GM23338 (cell line): ENCODE results near the gene EIF4G3. TPM values are rescaled to one million over a fixed set of nuclear protein-coding genes. Genes with fewer than 3 reads are reported as not detected.
"Not testable (repeated sequence)": the region's sequence is repeated elsewhere in the genome, so short reads cannot be mapped to it uniquely, and the experiment has no call there.

ENCODE experiments used
- ATAC-seq: fragments of 200-7000 bp; cut with Tn5 transposase; 3 replicates; pipeline ENCODE4 v1.9.1; 2020
- DNase-seq: peaks from one replicate; pipeline ENCODE4 v3.0.0-alpha.2; 2015; ENCODE audit warnings: low spot score
- H2AFZ ChIP-seq: fragments of 200-600 bp; sonication (generic); 2 replicates; pipeline ENCODE4 v1.8.0; 2016; ENCODE audit warnings: antibody characterized with exemption, mild to moderate bottlenecking, moderate library complexity
- H3F3A ChIP-seq: fragments of 200-600 bp; sonication (generic); replicated peaks from 2 replicates; pipeline ENCODE4 v1.8.0; 2017; ENCODE audit warnings: antibody characterized with exemption, mixed run types, low read depth
- H3K27ac ChIP-seq: fragments of 200-600 bp; sonication (generic); 2 replicates; pipeline ENCODE4 v1.6.1; 2016; ENCODE audit warnings: low read depth
- H3K27me3 ChIP-seq: fragments of 200-600 bp; sonication (generic); 2 replicates; pipeline ENCODE4 v1.8.0; 2016; ENCODE audit warnings: mild to moderate bottlenecking, mixed run types, moderate library complexity; ENCODE audit not compliant: insufficient read depth
- H3K36me3 ChIP-seq: fragments of 200-600 bp; sonication (generic); 2 replicates; pipeline ENCODE4 v1.8.0; 2016; ENCODE audit warnings: mild to moderate bottlenecking; ENCODE audit not compliant: insufficient read depth
- H3K4me1 ChIP-seq: fragments of 200-600 bp; sonication (generic); 2 replicates; pipeline ENCODE4 v1.8.0; 2016; ENCODE audit warnings: mild to moderate bottlenecking, moderate library complexity; ENCODE audit not compliant: insufficient read depth
- H3K4me2 ChIP-seq: fragments of 200-600 bp; sonication (generic); 2 replicates; pipeline ENCODE4 v1.7.1; 2017; ENCODE audit warnings: mixed run types
- H3K4me3 ChIP-seq: fragments of 200-600 bp; sonication (generic); 2 replicates; pipeline ENCODE4 v1.6.1; 2016; ENCODE audit warnings: mixed run types
- H3K79me2 ChIP-seq: fragments of 200-600 bp; sonication (generic); replicated peaks from 2 replicates; pipeline ENCODE4 v1.8.0; 2017; ENCODE audit warnings: mild to moderate bottlenecking; ENCODE audit not compliant: insufficient read depth
- H3K9me2 ChIP-seq: fragments of 200-600 bp; sonication (generic); 2 replicates; pipeline ENCODE4 v1.8.0; 2017; ENCODE audit not compliant: insufficient read depth
- H4K20me1 ChIP-seq: fragments of 200-600 bp; sonication (generic); replicated peaks from 2 replicates; pipeline ENCODE4 v1.8.0; 2017; ENCODE audit warnings: mild to moderate bottlenecking; ENCODE audit not compliant: insufficient read depth
- H3K27ac Mint-ChIP-seq: 2 replicates; pipeline ENCODE4 v1.8.0; 2020; ENCODE audit warnings: inconsistent platforms, mild to moderate bottlenecking, moderate library complexity, mixed read lengths
- H3K27me3 Mint-ChIP-seq: 3 replicates; pipeline ENCODE4 v1.8.0; 2022; ENCODE audit warnings: low read depth, mild to moderate bottlenecking, moderate library complexity, mixed read lengths, inconsistent platforms; ENCODE audit not compliant: insufficient read depth, poor library complexity
- H3K36me3 Mint-ChIP-seq: 3 replicates; pipeline ENCODE4 v1.8.0; 2021; ENCODE audit warnings: low read depth, mild to moderate bottlenecking, inconsistent platforms, moderate library complexity, mixed read lengths
- H3K4me1 Mint-ChIP-seq: 3 replicates; pipeline ENCODE4 v1.8.0; 2020; ENCODE audit warnings: mild to moderate bottlenecking, inconsistent platforms, mixed read lengths
- H3K4me3 Mint-ChIP-seq: 3 replicates; pipeline ENCODE4 v1.8.0; 2021; ENCODE audit warnings: moderate library complexity, mild to moderate bottlenecking, inconsistent platforms, mixed read lengths
- H3K9me3 Mint-ChIP-seq: 3 replicates; pipeline ENCODE4 v1.8.0; 2020; ENCODE audit warnings: moderate library complexity, mild to moderate bottlenecking, inconsistent platforms, mixed read lengths
- polyA plus RNA-seq: library from polyadenylated mRNA; unstranded; fragments of >200 nt; fragmentation: Nextera tagmentation; extraction: Ambion mirVana; gene quantifications from 2 replicates; pipeline ENCODE4 v1.2.1, GENCODE V29; 2016
- total RNA-seq: library from RNA; depleted of rRNA; stranded (reverse); fragments of >200 nt; shearing (Covaris generic); gene quantifications from 2 replicates; pipeline ENCODE4 v1.2.3, GENCODE V29; 2014
- TF ChIP-seq, protein P1 (sequence below): fragments of 250-450 bp; sonication (Bioruptor Pico); IDR thresholded peaks from 2 replicates; pipeline ENCODE4 v1.5.0; 2020; ENCODE audit warnings: mild to moderate bottlenecking, moderate library complexity

The EIF4G3 gene
- total and polyA plus RNA-seq, 2 experiments from 2014 or later = 37.9 to 68.1 TPM

DNA sequence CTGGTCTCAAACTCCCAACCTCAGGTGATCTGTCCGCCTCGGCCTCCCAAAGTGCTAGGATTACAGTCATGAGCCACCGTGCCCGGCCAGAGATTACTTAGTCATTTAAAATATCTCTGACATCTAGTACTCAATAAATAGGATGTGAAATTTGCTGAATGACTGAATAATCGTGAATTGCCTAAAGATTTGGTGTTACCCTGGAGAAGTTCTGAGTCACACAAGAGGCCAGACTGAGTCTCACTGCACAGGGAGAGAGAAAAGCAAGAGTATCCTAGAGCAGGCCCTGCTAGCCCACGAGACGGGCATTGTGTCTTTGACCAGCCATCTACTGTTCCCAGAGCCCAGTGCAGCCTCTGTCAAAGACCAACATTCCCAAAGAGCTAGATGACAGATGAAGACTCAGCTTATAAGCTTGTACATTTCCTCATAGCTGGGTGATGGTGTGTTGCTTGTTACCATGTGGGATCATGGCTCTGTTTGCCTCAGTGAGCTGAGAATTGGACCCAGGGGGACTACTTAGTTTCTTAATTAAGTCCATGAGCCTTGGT, 5.6 kb upstream of the EIF4G3 start (continued):
- TF ChIP-seq, protein P1, sequence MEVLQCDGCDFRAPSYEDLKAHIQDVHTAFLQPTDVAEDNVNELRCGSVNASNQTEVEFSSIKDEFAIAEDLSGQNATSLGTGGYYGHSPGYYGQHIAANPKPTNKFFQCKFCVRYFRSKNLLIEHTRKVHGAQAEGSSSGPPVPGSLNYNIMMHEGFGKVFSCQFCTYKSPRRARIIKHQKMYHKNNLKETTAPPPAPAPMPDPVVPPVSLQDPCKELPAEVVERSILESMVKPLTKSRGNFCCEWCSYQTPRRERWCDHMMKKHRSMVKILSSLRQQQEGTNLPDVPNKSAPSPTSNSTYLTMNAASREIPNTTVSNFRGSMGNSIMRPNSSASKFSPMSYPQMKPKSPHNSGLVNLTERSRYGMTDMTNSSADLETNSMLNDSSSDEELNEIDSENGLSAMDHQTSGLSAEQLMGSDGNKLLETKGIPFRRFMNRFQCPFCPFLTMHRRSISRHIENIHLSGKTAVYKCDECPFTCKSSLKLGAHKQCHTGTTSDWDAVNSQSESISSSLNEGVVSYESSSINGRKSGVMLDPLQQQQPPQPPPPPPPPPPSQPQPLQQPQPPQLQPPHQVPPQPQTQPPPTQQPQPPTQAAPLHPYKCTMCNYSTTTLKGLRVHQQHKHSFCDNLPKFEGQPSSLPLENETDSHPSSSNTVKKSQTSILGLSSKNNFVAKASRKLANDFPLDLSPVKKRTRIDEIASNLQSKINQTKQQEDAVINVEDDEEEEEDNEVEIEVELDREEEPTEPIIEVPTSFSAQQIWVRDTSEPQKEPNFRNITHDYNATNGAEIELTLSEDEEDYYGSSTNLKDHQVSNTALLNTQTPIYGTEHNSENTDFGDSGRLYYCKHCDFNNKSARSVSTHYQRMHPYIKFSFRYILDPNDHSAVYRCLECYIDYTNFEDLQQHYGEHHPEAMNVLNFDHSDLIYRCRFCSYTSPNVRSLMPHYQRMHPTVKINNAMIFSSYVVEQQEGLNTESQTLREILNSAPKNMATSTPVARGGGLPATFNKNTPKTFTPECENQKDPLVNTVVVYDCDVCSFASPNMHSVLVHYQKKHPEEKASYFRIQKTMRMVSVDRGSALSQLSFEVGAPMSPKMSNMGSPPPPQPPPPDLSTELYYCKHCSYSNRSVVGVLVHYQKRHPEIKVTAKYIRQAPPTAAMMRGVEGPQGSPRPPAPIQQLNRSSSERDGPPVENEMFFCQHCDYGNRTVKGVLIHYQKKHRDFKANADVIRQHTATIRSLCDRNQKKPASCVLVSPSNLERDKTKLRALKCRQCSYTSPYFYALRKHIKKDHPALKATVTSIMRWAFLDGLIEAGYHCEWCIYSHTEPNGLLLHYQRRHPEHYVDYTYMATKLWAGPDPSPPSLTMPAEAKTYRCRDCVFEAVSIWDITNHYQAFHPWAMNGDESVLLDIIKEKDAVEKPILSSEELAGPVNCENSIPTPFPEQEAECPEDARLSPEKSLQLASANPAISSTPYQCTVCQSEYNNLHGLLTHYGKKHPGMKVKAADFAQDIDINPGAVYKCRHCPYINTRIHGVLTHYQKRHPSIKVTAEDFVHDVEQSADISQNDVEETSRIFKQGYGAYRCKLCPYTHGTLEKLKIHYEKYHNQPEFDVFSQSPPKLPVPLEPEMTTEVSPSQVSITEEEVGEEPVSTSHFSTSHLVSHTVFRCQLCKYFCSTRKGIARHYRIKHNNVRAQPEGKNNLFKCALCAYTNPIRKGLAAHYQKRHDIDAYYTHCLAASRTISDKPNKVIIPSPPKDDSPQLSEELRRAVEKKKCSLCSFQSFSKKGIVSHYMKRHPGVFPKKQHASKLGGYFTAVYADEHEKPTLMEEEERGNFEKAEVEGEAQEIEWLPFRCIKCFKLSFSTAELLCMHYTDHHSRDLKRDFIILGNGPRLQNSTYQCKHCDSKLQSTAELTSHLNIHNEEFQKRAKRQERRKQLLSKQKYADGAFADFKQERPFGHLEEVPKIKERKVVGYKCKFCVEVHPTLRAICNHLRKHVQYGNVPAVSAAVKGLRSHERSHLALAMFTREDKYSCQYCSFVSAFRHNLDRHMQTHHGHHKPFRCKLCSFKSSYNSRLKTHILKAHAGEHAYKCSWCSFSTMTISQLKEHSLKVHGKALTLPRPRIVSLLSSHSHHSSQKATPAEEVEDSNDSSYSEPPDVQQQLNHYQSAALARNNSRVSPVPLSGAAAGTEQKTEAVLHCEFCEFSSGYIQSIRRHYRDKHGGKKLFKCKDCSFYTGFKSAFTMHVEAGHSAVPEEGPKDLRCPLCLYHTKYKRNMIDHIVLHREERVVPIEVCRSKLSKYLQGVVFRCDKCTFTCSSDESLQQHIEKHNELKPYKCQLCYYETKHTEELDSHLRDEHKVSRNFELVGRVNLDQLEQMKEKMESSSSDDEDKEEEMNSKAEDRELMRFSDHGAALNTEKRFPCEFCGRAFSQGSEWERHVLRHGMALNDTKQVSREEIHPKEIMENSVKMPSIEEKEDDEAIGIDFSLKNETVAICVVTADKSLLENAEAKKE = no peak

DNA sequence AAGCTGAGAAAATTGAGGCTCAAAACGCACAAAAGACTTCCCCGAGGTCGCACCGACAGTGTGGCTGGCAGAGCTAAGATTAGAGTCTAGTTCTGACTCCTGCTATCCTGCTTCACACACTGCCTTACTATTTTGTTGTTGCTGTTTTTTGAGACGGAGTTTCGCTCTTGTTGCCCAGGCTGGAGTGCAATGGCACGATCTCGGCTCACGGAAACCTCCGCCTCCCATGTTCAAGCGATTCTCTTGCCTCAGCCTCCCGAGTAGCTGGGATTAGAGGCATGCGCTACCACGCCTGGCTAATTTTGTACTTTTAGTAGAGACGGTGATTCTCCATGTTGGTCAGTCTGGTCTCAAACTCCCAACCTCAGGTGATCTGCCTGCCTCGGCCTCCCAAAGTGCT, 1.6 kb upstream of the EIF4G3 start:
- not testable (repeated sequence) for H2AFZ ChIP-seq, DNase-seq, ATAC-seq, H3K36me3 Mint-ChIP-seq, H3K4me3 ChIP-seq, H3K4me2 ChIP-seq, H3K27ac Mint-ChIP-seq, H3K4me3 Mint-ChIP-seq, H3K27ac ChIP-seq, H3F3A ChIP-seq, H3K9me3 Mint-ChIP-seq, H3K9me2 ChIP-seq, H3K36me3 ChIP-seq
- Histone ChIP-seq H4K20me1 (peaks cover 23% of the 10 kb centered on the region), H3K4me1 (peaks cover 18% of the 10 kb centered on the region), H3K79me2 (peaks cover 28% of the 10 kb centered on the region), H3K27me3 (peaks cover 35% of the 10 kb centered on the region)
- Mint-ChIP-seq H3K27me3 (peaks cover 27% of the 10 kb centered on the region), H3K4me1 (peaks cover 18% of the 10 kb centered on the region)
